SK-N-MC (cell line): ENCODE data around the gene ARL17A.
"Not testable (repeated sequence)": the region's sequence is repeated elsewhere in the genome, so short reads cannot be mapped to it uniquely, and the experiment has no call there.

ENCODE experiments used
- DNase-seq: peaks from one replicate; pipeline ENCODE4 v3.0.0-alpha.2; 2011; ENCODE audit warnings: low read depth, low spot score
- H3K27ac ChIP-seq: fragments of 200-600 bp; sonication (generic); 2 replicates; pipeline ENCODE4 v1.5.1; 2016; ENCODE audit warnings: mixed run types
- H3K36me3 ChIP-seq: fragments of 200-600 bp; sonication (generic); 2 replicates; pipeline ENCODE4 v1.6.1; 2017; ENCODE audit warnings: antibody characterized with exemption, low read length, mixed read lengths; ENCODE audit not compliant: insufficient read depth
- H3K4me3 ChIP-seq: fragments of 200-600 bp; sonication (generic); 2 replicates; pipeline ENCODE4 v1.5.1; 2016
- H3K9ac ChIP-seq: fragments of 200-600 bp; sonication (generic); 2 replicates; pipeline ENCODE4 v1.8.0; 2017; ENCODE audit warnings: mixed run types, mixed read lengths; ENCODE audit not compliant: insufficient read length
- H3K9me3 ChIP-seq: fragments of 200-600 bp; sonication (generic); 2 replicates; pipeline ENCODE4 v1.6.1; 2017; ENCODE audit warnings: low read depth, mild to moderate bottlenecking, antibody characterized with exemption, low read length, moderate library complexity, mixed read lengths

ARL17A gene

DNA sequence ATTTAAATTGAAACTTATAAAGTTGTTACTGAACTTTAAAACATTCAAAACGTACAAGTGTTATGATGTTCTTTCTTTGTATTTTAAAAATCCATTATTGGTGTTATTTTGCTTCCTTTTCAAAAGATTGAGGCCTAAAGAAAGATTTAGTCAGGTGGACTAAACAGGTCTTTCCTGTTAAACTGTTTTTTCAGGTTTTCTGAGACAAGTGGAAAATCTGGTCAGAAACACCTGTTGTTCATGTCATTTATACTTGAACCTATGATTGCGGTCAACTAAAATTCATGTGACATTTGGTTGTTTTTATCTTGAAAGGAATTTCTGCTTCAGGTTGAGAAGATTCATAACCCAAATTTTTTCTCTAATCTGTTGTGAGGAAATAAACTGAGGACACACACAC lies 98.2 kb downstream of the ARL17A start:
- H3K4me3 ChIP-seq, H3K36me3 ChIP-seq, H3K27ac ChIP-seq, DNase-seq, H3K9ac ChIP-seq, H3K9me3 ChIP-seq: not testable (repeated sequence)

DNA sequence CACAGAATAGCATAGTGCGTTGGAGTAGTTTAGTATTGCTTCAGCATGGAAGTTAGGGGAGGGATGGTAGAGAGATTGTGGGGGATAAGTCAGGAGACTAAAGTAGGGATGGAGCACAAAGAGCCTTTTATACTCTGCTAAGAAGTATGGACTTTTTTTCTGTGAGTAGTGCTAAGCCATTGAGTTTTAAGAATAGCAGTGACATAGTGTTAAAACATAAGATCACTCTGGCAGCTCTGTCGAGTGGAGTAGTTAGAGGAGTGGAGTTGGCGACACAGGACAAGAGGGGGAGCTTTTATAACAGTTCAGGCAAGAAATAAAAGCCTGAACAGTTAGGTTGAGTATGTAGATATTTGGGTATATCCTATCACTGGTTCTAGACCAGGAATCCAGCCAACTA lies 100.7 kb downstream of the ARL17A start:
- H3K9me3 ChIP-seq, DNase-seq, H3K4me3 ChIP-seq: not testable (repeated sequence)

DNA sequence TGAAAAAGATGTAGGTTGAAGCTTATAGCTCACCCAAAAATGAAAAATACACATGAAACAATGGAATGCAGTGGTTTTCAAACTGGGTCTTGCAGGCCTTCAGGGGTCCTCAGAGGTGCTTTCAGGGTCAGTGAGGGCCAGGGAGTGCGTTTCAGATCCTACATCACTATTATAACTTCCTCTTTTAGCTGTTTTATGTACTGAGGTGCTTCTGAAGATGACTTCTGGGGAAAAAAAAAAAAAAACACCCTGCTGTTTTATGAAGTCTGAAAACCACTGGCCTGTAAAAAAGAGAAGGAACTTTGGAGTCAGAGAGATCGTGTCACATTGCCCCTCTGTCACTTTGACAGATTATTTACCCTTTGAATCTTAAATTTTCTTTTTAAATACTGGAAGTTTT lies 103.9 kb downstream of the ARL17A start:
- not testable (repeated sequence) for H3K4me3 ChIP-seq, H3K27ac ChIP-seq, DNase-seq, H3K9me3 ChIP-seq, H3K36me3 ChIP-seq, H3K9ac ChIP-seq

More for the DNA sequence above, 100.7 kb downstream of the ARL17A start:
- H3K9ac ChIP-seq, H3K27ac ChIP-seq, H3K36me3 ChIP-seq: not testable (repeated sequence)

- not testable (repeated sequence) for H3K36me3 ChIP-seq, H3K9ac ChIP-seq, H3K27ac ChIP-seq, DNase-seq, H3K4me3 ChIP-seq, H3K9me3 ChIP-seq
These were observed 105.0 kb downstream of the ARL17A start for GRCh38 chr17:46474489-46474888.

GRCh38 chr17:46467618-46468017 lies 111.9 kb downstream of the ARL17A start:
- not testable (repeated sequence) for H3K9ac ChIP-seq, H3K36me3 ChIP-seq, H3K27ac ChIP-seq, H3K9me3 ChIP-seq, DNase-seq, H3K4me3 ChIP-seq
